Suprapubic skin (tissue), 4 donors: Measurements from ENCODE around the gene HTR2B. TPM values are rescaled to one million over a fixed set of nuclear protein-coding genes. Genes with fewer than 3 reads are reported as not detected.
"Not testable (repeated sequence)": the region's sequence is repeated elsewhere in the genome, so short reads cannot be mapped to it uniquely, and the experiment has no call there.

Experiments
- DNase-seq, 2 donors: peaks; one replicate each; pipeline ENCODE4 v3.0.0-alpha.2; 2019; ENCODE audit warnings: low spot score in 2 of 2
- H3K27ac ChIP-seq: fragments of 200-600 bp; sonication (generic); one replicate; pipeline ENCODE4 v1.5.1; 2019
- H3K27me3 ChIP-seq: fragments of 200-600 bp; sonication (generic); one replicate; pipeline ENCODE4 v1.5.1; 2019
- H3K36me3 ChIP-seq: fragments of 200-600 bp; sonication (generic); one replicate; pipeline ENCODE4 v1.5.1; 2019
- H3K4me1 ChIP-seq: fragments of 200-600 bp; sonication (generic); one replicate; pipeline ENCODE4 v1.5.1; 2019
- H3K4me3 ChIP-seq: fragments of 200-600 bp; sonication (generic); one replicate; pipeline ENCODE4 v1.5.1; 2019; ENCODE audit warnings: mild to moderate bottlenecking
- H3K9me3 ChIP-seq: fragments of 200-600 bp; sonication (generic); one replicate; pipeline ENCODE4 v1.5.1; 2019
- EP300 ChIP-seq: sonication (generic); formaldehyde crosslinking; IDR thresholded peaks from one replicate; pipeline ENCODE4 v1.6.1; 2017; ENCODE audit warnings: antibody characterized with exemption
- POLR2A ChIP-seq, 2 donors: fragments of 450-650 bp; IDR thresholded peaks; one replicate each; pipeline ENCODE4 v1.6.1; 2017; ENCODE audit warnings: antibody characterized with exemption in 2 of 2, mild to moderate bottlenecking in 2 of 2, moderate library complexity in 2 of 2
- POLR2AphosphoS5 ChIP-seq, 3 donors: sonication (generic); formaldehyde crosslinking; IDR thresholded peaks; one replicate each; pipeline ENCODE4 v1.6.1; 2017; ENCODE audit warnings: antibody characterized with exemption in 3 of 3
- WGBS: methylation state at CpG from one replicate; pipeline ENCODE4 v1.1.5; 2018; 5-methylcytosine and 5-hydroxymethylcytosine counted together
- total RNA-seq, 4 donors: library from RNA; depleted of rRNA; stranded (reverse); fragments of >200 nt; gene quantifications; one replicate each; pipeline ENCODE4 v1.1.0, GENCODE V29; 2016
- TF ChIP-seq, protein P1 (sequence below), 2 donors: fragments of 200-600 bp in 1 of 2; fragments of 450-650 bp in 1 of 2; sonication (generic) in 1 of 2; IDR thresholded peaks; one replicate each; pipeline ENCODE4 v1.5.1; 2016 to 2019; ENCODE audit warnings: antibody characterized with exemption in 2 of 2, mild to moderate bottlenecking in 1 of 2, moderate library complexity in 1 of 2

Gene HTR2B
- total RNA-seq, 4 donors from 2014 or later: not detected

DNA sequence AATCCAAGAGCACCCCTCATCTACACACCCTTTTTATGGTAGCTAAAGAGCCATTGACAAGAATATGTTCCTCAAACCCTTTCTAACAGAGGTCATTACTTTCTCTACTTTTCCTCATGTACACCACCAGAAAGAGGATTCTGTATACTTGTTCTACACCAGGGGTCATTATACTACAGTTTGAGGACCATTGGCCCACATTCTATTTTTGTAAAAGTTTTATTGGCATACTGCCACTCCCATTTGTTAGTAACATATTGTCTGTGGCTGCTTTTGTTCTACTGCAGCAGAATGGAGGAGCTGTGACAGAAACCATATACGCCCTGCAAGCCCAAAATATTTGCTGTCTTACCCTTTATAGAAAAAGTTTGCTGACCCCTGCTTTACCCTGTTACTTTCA, 14.3 kb downstream of the HTR2B start:
- no peak for DNase-seq
- no peaks in the 10 kb centered on the region for H3K9me3 ChIP-seq
- H3K27ac ChIP-seq: no peak overlapping the region
- no peak overlapping the region for H3K4me3 ChIP-seq
- TF ChIP-seq POLR2AphosphoS5 (IDR thresholded peaks at IDR 0.05): no peak
- TF ChIP-seq, protein P1, sequence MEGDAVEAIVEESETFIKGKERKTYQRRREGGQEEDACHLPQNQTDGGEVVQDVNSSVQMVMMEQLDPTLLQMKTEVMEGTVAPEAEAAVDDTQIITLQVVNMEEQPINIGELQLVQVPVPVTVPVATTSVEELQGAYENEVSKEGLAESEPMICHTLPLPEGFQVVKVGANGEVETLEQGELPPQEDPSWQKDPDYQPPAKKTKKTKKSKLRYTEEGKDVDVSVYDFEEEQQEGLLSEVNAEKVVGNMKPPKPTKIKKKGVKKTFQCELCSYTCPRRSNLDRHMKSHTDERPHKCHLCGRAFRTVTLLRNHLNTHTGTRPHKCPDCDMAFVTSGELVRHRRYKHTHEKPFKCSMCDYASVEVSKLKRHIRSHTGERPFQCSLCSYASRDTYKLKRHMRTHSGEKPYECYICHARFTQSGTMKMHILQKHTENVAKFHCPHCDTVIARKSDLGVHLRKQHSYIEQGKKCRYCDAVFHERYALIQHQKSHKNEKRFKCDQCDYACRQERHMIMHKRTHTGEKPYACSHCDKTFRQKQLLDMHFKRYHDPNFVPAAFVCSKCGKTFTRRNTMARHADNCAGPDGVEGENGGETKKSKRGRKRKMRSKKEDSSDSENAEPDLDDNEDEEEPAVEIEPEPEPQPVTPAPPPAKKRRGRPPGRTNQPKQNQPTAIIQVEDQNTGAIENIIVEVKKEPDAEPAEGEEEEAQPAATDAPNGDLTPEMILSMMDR (IDR thresholded peaks at IDR 0.05): no peak
- TF ChIP-seq EP300: no peak
- no peak for TF ChIP-seq POLR2A (IDR thresholded peaks at IDR 0.05)
- WGBS: 54% methylated on average over 1 of the region's 1 CpG
- peaks cover 5% of the 10 kb centered on the region for H3K4me1 ChIP-seq
- H3K27me3 ChIP-seq: no peaks in the 10 kb centered on the region
- peaks cover 17% of the 10 kb centered on the region for H3K36me3 ChIP-seq

DNA sequence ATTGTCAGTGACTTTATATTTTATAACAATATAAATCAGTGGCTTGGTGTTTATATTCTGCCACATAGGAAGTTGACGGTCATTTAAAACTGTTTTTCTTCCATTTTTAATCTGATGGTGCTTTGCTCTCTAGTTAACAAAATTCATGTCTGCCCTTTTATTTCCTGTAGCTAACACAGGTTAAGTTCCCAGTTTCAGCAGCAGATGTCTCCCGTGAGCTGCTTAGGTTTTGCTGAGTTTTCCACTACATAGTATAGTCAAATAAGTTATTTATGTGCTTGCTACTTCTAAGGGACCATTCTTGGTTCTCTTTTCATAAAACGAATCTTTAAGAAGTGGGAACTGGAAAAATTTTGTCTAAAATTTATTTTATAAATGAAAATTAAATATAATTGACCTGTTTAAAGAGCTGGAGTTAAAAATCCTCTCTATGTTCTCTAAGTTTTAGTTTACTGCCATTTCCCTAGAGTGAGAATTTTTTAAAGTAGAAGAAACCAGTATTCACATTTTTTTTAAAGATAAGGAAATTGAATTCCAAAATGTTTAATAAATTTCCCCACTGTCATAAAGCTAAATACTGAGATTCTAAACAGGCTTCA, 20.6 kb downstream of the HTR2B start:
- no peak for TF ChIP-seq EP300
- TF ChIP-seq, protein P1 (IDR thresholded peaks at IDR 0.05): peak; percentile 57 to 75
- no peak for TF ChIP-seq POLR2AphosphoS5 (IDR thresholded peaks at IDR 0.05)
- DNase-seq: no peak
- 28% methylated on average over 3 of the region's 3 CpGs for WGBS
- peaks cover 8% of the 10 kb centered on the region for H3K9me3 ChIP-seq
- H3K36me3 ChIP-seq: peaks cover 34% of the 10 kb centered on the region
- H3K27ac ChIP-seq: no peak overlapping the region
- no peaks in the 10 kb centered on the region for H3K27me3 ChIP-seq
- H3K4me1 ChIP-seq: peaks cover 3% of the 10 kb centered on the region
- H3K4me3 ChIP-seq: no peak overlapping the region

DNA sequence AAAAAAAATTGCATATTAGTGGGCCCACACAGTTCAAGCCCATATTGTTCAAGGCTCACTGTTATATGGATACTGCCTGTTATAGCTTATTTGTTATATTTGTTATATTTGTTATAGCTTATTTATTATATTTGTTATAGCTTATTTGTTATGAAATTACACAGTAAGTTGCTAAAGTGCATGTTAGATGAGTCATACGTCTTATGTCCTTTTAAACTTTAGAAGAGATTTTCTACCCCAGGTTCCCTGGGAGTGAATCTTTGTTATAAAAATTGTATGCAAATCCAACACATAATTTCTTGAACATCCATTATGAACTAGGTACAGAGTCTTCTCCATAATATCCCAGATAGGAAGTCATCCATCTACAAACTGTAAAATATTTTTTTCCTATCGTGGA, 22.1 kb downstream of the HTR2B start:
- H3K4me3 ChIP-seq: no peak overlapping the region
- 86% methylated on average over 2 of the region's 2 CpGs for WGBS
- H3K9me3 ChIP-seq: peaks cover 8% of the 10 kb centered on the region
- TF ChIP-seq POLR2A (IDR thresholded peaks at IDR 0.05) (no peak), POLR2AphosphoS5 (IDR thresholded peaks at IDR 0.05) (no peak), EP300 (no peak)
- TF ChIP-seq, protein P1 (IDR thresholded peaks at IDR 0.05): no peak
- no peak overlapping the region for H3K27ac ChIP-seq
- peaks cover 38% of the 10 kb centered on the region for H3K36me3 ChIP-seq
- no peak for DNase-seq
- no peaks in the 10 kb centered on the region for H3K27me3 ChIP-seq
- peaks cover 3% of the 10 kb centered on the region for H3K4me1 ChIP-seq

DNA sequence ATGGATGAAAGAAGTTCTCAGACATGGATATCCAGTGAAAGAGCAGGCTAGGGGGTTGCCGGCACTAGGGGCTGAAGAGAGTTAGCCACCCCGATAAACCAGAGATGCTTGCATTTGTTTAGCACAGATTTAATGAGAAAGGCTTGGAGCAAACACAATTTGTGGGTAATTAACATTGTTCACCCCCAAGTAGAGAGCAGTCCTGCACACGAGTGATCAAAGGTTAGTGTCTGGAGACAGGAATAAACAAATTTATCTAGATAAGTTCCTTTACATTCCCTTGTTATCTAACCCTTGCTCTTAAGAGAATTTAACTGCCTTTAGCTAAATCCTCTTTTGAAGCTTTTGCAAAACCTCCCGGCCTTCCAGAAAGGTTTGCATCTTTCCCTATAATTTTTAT, 23.9 kb downstream of the HTR2B start:
- WGBS: over 99% methylated on average over 4 of the region's 4 CpGs

DNA sequence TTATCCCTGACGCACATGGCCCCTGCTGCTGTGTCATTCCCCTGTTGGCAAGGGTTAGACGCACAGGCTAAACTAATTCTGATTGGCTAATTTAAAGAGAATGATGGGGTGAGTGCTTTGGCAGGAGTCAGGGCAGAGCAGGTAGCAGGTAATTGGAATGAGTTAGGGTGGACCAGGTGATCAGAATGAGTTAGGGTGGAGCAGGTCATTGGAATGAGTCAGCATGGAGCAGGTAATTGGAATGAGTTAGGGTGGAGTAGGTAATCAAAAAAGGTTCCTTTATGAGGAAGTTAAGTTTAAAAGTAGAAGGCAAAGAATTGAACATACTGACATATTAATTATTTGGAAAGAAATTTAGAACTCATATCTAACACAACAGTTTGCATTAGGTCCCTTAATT, 24.5 kb downstream of the HTR2B start:
- not testable (repeated sequence) for H3K27me3 ChIP-seq, H3K4me3 ChIP-seq, DNase-seq, H3K27ac ChIP-seq, H3K9me3 ChIP-seq, H3K4me1 ChIP-seq
- H3K36me3 ChIP-seq: peaks cover 63% of the 10 kb centered on the region
- WGBS: 98% methylated on average over 2 of the region's 2 CpGs

More for the DNA sequence above, 23.9 kb downstream of the HTR2B start:
- Histone ChIP-seq H3K9me3 (peaks cover 8% of the 10 kb centered on the region), H3K4me1 (peaks cover 3% of the 10 kb centered on the region), H3K4me3 (no peak overlapping the region), H3K36me3 (peaks cover 56% of the 10 kb centered on the region), H3K27me3 (no peaks in the 10 kb centered on the region), H3K27ac (no peak overlapping the region)
- no peak for DNase-seq
- TF ChIP-seq, protein P1 (IDR thresholded peaks at IDR 0.05): no peak
- TF ChIP-seq POLR2AphosphoS5 (IDR thresholded peaks at IDR 0.05) (no peak), POLR2A (IDR thresholded peaks at IDR 0.05) (no peak), EP300 (no peak)

DNA sequence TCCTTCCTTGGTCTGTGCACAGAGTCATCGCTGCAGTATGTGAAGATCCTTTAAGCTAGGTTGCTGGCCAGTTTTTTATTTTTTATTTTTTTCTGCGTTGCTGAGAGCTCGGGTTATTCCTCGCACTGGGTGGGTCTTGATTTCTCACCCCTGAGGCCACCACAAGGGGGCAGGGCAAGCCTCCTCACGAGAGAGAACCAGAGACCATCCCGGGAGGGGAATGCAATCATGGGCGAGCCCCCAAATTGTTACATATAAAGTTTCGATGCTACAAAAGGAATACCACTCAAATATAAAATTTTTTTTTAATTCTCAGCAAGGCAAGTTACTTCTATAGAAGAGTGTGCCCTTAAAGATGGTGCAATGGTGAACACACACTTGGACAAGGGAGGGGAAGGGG, 24.9 kb downstream of the HTR2B start:
- Histone ChIP-seq H3K4me3 (no peak overlapping the region), H3K4me1 (peaks cover 3% of the 10 kb centered on the region), H3K27ac (no peak overlapping the region), H3K9me3 (peaks cover 8% of the 10 kb centered on the region), H3K36me3 (peaks cover 64% of the 10 kb centered on the region), H3K27me3 (no peaks in the 10 kb centered on the region)
- TF ChIP-seq POLR2A (IDR thresholded peaks at IDR 0.05) (no peak), EP300 (no peak), POLR2AphosphoS5 (IDR thresholded peaks at IDR 0.05) (no peak)
- TF ChIP-seq, protein P1 (IDR thresholded peaks at IDR 0.05): no peak
- no peak for DNase-seq
- WGBS: 95% methylated on average over 8 of the region's 8 CpGs
